ENCODE results near the gene NUP93.

DNA sequence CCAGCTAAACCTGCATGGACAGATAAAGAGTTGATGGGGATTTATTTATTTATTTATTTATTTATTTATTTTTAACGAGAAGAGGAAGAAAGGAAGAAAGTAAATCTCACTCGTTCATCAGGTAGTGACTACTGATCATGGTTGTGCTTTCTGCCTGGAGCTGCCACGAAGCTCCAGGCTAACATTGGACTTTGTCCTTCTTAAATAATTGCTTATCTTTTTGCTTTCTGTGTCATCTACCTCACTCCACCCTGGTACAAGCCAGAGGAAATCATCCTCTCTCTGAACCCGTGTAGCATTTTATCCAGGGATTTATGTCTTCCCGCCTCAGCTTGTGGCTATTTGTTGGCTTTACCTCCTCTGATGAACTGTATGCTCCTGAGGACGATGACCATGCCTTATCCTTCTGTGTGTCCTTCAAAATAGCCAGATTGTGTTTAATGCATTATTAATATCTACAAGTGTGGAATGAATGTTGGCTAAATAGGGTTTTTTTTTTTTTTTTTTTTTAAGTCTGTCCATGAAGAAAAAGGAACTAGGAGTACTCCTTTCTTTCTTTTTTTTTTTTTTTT is 127.0 kb downstream of the NUP93 start:
- no peak for TF ChIP-seq POLR2AphosphoS5 (IDR thresholded peaks at IDR 0.05)
- TF ChIP-seq, protein P1, sequence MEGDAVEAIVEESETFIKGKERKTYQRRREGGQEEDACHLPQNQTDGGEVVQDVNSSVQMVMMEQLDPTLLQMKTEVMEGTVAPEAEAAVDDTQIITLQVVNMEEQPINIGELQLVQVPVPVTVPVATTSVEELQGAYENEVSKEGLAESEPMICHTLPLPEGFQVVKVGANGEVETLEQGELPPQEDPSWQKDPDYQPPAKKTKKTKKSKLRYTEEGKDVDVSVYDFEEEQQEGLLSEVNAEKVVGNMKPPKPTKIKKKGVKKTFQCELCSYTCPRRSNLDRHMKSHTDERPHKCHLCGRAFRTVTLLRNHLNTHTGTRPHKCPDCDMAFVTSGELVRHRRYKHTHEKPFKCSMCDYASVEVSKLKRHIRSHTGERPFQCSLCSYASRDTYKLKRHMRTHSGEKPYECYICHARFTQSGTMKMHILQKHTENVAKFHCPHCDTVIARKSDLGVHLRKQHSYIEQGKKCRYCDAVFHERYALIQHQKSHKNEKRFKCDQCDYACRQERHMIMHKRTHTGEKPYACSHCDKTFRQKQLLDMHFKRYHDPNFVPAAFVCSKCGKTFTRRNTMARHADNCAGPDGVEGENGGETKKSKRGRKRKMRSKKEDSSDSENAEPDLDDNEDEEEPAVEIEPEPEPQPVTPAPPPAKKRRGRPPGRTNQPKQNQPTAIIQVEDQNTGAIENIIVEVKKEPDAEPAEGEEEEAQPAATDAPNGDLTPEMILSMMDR (IDR thresholded peaks at IDR 0.05) = no peak
- TF ChIP-seq POLR2A (IDR thresholded peaks at IDR 0.05) = no peak
